GM08714 (cell line): Measurements from ENCODE around the gene ZNF892.
A peak's percentile ranks its signal among the peaks of the same experiment; 100 is the strongest.
"Not testable (repeated sequence)": the region's sequence is repeated elsewhere in the genome, so short reads cannot be mapped to it uniquely, and the experiment has no call there.

ENCODE experiments used
- H3K4me3 ChIP-seq: fragments of 200-500 bp; sonication (Bioruptor generic); 2 replicates; pipeline ENCODE4 v1.5.1; 2014; ENCODE audit warnings: mild to moderate bottlenecking, low read length, inconsistent platforms
- ZNF274 ChIP-seq: IDR thresholded peaks from 2 replicates; pipeline ENCODE4 v1.6.1; 2012; ENCODE audit warnings: mild to moderate bottlenecking, low read depth, low read length

Gene ZNF892

DNA sequence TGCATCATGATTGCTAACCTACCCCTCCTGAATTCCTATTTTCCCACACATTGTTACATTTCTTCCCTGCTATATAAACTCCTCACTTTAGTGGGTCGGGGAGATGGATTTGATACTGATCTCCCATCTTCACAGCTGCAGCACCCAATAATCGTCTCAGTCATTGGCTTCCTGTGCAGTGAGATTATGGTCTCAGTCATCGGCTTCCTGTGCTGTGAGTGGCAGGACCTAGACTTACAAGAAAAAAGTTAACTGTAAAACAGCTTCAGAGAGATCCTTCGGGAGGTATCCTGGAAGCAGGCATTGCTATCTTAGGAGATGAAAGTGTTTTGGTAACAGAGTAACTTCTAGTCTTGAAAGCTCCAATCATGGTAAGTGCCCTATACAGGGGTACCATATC is 3.4 kb upstream of the ZNF892 start:
- TF ChIP-seq ZNF274: no peak
- H3K4me3 ChIP-seq: no peak overlapping the region

DNA sequence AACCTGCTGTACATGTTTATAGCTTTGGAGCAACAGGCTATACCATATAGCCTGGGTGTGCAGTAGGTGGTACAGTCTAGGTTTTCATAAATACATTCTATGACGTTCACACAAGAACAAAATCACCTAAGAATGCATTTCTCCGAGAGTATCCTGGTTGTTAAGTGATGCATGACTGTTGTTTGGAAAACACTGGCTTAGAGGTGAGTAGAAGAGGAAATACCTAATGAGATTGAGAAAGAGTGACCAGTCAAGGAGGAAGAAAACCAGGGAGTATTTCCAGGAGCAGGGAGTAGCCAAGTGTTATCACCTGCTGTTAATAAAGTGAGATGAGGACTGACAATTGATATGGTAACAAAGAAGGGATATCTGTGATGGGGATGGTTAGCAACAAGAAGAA is 2.9 kb upstream of the ZNF892 start:
- H3K4me3 ChIP-seq: no peak overlapping the region
- no peak for TF ChIP-seq ZNF274

DNA sequence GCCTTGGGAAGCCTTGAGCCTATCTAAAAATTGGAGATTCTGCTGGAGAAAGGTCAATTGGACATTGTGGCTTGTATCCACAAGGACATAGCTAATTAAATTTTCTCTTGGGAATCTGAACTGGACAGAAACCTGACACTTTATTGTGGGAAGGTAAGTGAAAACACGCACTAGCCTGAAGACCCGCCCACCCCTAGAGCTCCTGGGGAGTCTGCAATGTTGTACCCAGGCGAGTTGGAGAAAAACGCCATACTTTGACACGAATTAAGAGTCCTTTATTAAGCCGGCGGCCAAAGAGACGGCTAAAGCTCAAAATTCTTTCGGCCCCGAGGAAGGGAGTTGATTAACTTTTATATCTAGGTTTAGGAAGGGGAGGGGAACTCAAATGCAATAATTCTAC is 1.2 kb upstream of the ZNF892 start:
- no peak for TF ChIP-seq ZNF274

DNA sequence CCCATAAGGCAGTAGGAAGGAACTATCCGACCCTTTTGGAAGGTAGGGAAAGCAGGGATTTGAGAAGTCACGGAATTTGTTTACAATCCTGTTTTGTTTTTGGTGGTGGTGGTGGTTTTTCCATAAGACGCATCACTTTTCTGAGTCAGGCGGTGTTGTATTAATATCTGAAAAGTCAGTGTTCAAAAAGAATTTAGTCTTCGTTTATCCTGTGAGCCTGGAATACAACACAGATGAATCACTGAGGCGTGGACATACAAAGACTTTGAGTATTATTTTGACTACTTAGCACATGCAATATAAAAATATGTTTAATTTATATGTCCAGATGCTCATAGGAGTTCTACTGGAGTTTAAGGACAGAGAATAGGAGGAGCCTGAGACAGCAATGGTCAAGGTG is 785 bp downstream of the ZNF892 start:
- peak overlapping the region; percentile 72; the same call in 1 of the 2 replicates for H3K4me3 ChIP-seq

More for the DNA sequence above, 1.2 kb upstream of the ZNF892 start:
- no peak overlapping the region for H3K4me3 ChIP-seq

DNA sequence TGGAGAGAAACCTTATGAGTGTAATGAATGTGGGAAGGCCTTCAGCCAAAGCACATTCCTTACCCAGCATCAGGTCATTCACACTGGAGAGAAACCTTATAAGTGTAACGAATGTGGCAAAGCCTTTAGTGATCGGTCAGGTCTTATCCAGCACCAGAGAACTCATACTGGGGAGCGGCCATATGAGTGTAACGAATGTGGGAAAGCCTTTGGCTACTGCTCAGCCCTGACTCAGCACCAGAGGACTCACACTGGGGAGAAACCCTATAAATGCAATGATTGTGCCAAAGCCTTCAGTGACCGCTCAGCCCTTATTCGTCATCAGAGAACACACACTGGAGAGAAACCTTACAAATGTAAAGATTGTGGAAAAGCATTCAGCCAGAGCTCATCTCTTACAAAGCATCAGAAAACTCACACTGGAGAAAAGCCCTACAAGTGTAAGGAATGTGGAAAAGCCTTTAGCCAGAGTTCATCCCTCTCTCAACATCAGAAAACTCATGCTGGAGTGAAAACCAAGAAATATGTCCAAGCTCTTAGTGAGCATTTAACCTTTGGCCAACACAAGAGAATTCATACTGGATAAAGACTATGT is 7.8 kb downstream of the ZNF892 start:
- TF ChIP-seq ZNF274: peak; percentile 100
- no peak overlapping the region for H3K4me3 ChIP-seq

More for the DNA sequence above, 785 bp downstream of the ZNF892 start:
- no peak for TF ChIP-seq ZNF274

DNA sequence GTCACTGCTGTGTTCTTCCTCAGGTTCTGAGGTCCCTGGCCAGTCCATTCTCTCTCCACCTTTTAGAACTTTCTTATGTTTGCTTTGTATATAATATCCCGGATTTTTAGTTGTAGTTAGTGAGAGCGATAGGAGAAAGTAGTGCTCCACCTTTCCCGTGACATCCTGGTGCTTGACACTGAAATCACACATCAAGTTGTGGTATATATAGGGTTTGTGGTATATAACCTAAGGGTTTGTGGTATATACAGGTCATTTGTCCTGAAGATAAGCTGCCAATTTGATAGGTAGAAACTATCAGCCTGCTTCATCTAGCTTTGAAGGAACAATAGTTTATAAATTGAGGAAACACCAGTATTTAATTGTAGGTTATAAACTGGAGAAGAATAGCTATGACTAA is 13.1 kb downstream of the ZNF892 start:
- no peak for TF ChIP-seq ZNF274
- H3K4me3 ChIP-seq: no peak overlapping the region

DNA sequence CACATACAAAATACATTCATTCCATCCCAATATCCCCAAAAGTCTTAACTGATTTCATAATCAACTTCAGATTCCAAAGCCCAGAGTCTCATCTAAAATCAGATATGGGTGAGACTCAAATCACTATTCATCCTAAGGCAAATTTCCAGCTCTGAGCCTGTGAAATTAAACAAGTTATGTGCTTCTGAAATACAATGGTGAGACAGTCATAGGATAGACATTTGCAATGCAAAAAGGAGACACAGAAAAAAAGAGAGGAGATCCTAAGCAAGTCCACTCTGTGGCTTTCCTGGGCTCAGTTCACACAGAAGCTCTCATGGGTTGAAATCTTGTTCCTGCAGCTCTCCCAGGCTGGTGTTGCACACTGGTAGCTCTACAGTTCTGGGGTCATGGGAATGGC is 18.3 kb downstream of the ZNF892 start:
- TF ChIP-seq ZNF274: no peak
- H3K4me3 ChIP-seq: no peak overlapping the region

DNA sequence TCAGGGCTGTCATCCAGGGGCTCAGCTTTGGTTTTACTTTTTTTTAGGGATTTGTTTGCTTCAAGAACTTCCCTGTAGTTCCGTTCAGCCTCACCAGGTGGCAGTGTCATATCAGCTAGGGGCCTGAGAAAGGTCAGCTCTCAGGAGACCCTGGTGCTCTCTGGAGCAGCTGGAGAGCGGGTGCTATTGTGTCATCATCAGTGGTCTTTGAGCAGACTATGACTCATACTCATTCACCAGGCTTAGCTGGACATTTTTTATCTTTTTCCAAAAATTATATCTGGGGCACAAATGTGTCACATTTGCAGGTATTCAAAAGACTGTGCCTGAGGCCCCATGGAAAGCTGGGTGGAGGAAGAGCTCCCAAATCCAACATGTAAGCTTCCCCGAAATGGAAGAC is 24.4 kb downstream of the ZNF892 start:
- H3K4me3 ChIP-seq: no peak overlapping the region
- no peak for TF ChIP-seq ZNF274

DNA sequence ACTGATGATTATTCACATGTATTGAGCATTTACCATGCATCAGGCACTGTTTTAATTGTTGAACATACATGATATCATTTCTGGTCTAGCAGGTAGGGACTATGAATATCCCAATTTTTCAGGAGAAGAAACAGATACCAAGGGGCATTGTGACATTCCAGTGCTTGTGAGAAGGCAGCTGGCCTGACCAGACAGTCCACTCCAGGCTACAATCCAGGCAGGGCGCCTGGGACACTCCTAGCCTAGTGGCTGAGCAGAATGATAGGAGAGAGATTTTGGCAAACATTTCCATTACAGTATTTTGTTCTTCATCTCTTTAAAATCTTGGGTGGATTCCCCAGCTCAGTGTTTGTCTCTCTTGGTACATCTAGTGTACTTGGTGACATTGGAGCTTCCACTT is 24.9 kb downstream of the ZNF892 start:
- no peak overlapping the region for H3K4me3 ChIP-seq

DNA sequence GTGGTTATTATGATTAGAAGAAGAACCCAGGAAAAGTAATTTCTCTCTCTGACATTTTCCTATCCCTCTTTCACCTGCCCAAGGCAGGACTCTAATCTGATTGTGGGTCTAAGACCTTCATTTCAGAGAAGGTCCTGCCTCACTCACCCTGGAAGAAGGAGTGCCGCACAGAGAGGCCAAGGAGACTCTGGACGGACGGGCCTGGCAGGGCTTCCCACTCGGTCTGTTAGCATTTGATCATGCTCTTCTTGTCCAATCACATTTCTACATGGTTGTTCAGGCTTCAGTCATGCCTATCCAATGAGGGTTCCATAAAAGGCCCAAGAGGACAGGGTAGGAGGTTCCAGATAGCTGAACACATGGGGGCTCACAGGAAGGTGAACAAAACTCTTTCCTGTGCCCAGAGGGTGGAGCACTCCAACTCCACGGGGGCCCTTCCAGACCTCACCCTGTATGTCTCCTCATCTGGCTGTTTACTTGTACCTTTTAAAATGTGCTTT is 27.0 kb downstream of the ZNF892 start:
- H3K4me3 ChIP-seq: no peak overlapping the region
- TF ChIP-seq ZNF274: no peak

More for the DNA sequence above, 24.9 kb downstream of the ZNF892 start:
- TF ChIP-seq ZNF274: no peak

DNA sequence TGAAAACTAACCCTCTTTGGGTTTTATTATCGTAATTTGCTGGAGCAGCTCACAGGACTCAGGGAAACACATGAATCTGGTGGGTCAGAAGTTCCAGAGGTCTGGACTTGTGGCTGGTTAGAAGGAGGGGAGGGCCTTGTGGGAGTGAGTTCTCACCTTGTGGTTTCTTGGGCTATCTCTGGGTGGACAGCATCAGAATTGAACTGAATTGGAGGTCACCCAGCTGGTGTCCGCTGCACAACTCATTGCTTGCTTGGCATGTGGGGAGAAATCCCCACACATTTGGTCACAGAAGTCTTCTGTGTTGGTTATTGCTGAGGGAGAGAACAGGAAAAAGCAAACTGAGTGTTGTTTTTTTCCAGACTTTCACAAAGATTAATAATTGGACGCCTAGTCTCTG is 27.5 kb downstream of the ZNF892 start:
- TF ChIP-seq ZNF274: no peak
- H3K4me3 ChIP-seq: no peak overlapping the region

DNA sequence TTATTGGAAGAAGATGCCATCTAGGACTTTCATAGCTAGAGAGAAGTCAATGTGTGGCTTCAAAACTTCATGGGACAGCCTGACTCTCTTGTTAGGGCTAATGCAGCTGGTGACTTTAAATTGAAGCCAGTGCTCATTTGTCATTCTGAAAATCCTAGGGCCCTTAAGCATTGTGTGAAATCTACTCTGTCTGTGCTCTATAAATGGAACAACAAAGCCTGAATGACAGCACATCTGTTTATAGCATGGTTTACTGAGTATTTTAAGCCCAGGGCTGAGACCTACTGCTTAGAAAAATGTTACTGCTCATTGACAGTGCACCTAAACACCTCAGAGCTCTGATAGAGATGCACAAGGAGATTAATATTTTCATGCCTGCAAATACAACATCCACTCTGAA is 30.8 kb downstream of the ZNF892 start:
- no peak for TF ChIP-seq ZNF274
- H3K4me3 ChIP-seq: no peak overlapping the region

DNA sequence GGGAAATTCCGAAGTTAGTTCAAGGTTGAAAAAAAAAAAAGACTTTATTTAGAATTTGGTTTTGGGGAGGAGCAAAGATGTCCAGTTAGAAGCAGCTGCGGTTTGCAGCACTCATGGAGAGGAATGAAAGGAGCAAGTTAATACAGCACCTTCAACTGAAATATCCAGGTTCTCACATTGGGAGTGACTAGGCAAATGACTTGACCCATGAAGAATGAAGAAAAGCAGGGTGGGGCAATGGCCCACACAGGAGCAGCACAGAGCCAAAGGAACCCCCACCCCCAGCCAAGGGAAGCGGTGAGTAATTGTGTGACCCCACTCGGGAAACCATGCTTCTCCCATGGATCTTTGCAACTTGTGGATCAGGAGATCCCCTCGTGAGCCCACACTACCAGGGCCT is 32.8 kb downstream of the ZNF892 start:
- no peak overlapping the region for H3K4me3 ChIP-seq
- no peak for TF ChIP-seq ZNF274

DNA sequence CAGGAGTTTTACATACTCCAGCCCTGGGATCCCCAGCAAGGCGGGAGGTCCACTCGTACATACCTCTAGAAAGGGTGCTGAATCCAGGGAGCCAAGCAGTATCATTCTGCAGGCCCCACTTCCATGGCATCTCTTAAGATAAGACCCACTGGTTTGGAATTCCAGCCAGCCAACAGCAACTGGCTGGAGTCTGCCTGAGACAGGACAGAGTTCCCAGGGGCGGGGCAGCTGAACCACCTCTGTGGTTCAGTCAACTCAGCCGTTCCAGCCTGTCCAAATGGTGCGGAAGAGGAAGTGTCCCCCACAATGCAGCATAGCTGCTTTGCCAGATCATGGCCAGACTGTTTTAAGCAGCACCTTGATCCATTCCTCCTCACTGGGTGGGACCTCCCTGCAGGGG is 33.2 kb downstream of the ZNF892 start:
- no peak for TF ChIP-seq ZNF274
- no peak overlapping the region for H3K4me3 ChIP-seq

DNA sequence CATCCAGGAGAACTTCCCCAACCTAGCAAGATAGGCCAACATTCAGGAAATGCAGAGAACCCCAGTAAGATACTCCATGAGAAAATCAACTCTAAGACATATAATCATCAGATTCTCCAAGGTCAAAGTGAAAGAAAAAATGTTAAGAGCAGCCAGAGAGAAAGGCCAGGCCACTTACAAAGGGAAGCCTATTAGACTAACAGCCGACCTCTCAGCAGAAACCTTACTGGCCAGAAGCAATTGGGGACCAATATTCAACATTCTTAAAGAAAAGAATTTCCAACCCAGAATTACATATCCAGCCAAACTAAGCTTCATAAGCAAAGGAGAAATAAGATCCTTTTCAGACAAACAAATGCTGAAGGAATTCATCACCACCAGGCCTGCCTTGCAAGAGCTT is 34.8 kb downstream of the ZNF892 start:
- not testable (repeated sequence) for H3K4me3 ChIP-seq
